Heart left ventricle (tissue), 13 donors: ENCODE results near the gene LIPG.

Experiments used
- CTCF ChIP-seq, 12 donors: fragments of 200-600 bp; sonication (generic) in 4 of 12; IDR thresholded peaks; one replicate each; pipeline versions ENCODE4 v1.5.0 to v1.8.0; 2018 to 2022; ENCODE audit warnings: antibody characterized with exemption in 12 of 12, mild to moderate bottlenecking in 5 of 12
- POLR2A ChIP-seq, 2 donors: fragments of 450-650 bp; IDR thresholded peaks; one replicate each; pipeline ENCODE4 v1.6.1; 2017; ENCODE audit warnings: antibody characterized with exemption in 2 of 2, mild to moderate bottlenecking in 2 of 2, moderate library complexity in 2 of 2
- donor health status: ischemic (EF 13 %, LVEDD 7.1; RV severe dilation, severe dysfunction).
- donor health status: DM: no; HTN: yes; CAD: no.
- donor health status: DM: no; HTN: no; CAD: no.
- donor health status: ischemic (EF 25% LVEDD 6.9; RV normal size, moderate dysfunction).
- donor health status: ischemic (EF 25% LVEDD 5.7; RV mildly dilated, moderate dysfunction).
- donor health status: ischemic (EF 35%, LVEDD 5.7; RV mildly dilated, moderate dysfunction).
- donor health status: nonischemic (EF 11% LVEDD 7.7; RV severe dilation, severe dysfunction).
- donor health status: DM: yes; HTN: yes; CAD: no.
- donor health status: PGD.
- donor health status: ischemic (EF 29% LVEDD 5.4; RV normal size, mild dysfunction).
- donor health status: nonischemic (EF 23%, LVEDD 6.1; RV moderate dilation, normal function).

- no peak for TF ChIP-seq CTCF (IDR thresholded peaks at IDR 0.05)
- TF ChIP-seq POLR2A (IDR thresholded peaks at IDR 0.05) = no peak
Measured at GRCh38 chr18:49646873-49647272, 85.0 kb downstream of the LIPG start.
